GM12872 (cell line): ENCODE measurements around the gene PCED1A.

Experiments
- CTCF ChIP-seq: IDR thresholded peaks from 3 replicates; pipeline ENCODE4 v1.5.1; 2011; ENCODE audit warnings: low read depth, mild to moderate bottlenecking, low read length, moderate library complexity; ENCODE audit not compliant: insufficient read depth

The PCED1A gene

GRCh38 chr20:2872459-2873009, 32.1 kb upstream of the PCED1A start:
- peak; percentile 68 for TF ChIP-seq CTCF

GRCh38 chr20:2871661-2872458, 31.4 kb upstream of the PCED1A start:
- no peak for TF ChIP-seq CTCF

- no peak for TF ChIP-seq CTCF
Measured at GRCh38 chr20:2871111-2871465, 30.6 kb upstream of the PCED1A start.

- TF ChIP-seq CTCF, result no peak
Measured at GRCh38 chr20:2869381-2869780, 28.9 kb upstream of the PCED1A start.

GRCh38 chr20:2867081-2867864, 26.8 kb upstream of the PCED1A start:
- no peak for TF ChIP-seq CTCF

- TF ChIP-seq CTCF, result no peak
Measured at GRCh38 chr20:2866236-2866635, 25.8 kb upstream of the PCED1A start.

- TF ChIP-seq CTCF, result no peak
Measured at GRCh38 chr20:2865630-2866029, 25.2 kb upstream of the PCED1A start.
